A204.1 (cell line): ENCODE results near the gene MAD1L1.
"Not testable (repeated sequence)": the region's sequence is repeated elsewhere in the genome, so short reads cannot be mapped to it uniquely, and the experiment has no call there.

Experiments
- FAIRE-seq: peaks from 2 replicates; lab custom pipeline; 2012; peaks lifted over from hg19 to GRCh38; lab: Jason Lieb, UNC

The MAD1L1 gene

DNA sequence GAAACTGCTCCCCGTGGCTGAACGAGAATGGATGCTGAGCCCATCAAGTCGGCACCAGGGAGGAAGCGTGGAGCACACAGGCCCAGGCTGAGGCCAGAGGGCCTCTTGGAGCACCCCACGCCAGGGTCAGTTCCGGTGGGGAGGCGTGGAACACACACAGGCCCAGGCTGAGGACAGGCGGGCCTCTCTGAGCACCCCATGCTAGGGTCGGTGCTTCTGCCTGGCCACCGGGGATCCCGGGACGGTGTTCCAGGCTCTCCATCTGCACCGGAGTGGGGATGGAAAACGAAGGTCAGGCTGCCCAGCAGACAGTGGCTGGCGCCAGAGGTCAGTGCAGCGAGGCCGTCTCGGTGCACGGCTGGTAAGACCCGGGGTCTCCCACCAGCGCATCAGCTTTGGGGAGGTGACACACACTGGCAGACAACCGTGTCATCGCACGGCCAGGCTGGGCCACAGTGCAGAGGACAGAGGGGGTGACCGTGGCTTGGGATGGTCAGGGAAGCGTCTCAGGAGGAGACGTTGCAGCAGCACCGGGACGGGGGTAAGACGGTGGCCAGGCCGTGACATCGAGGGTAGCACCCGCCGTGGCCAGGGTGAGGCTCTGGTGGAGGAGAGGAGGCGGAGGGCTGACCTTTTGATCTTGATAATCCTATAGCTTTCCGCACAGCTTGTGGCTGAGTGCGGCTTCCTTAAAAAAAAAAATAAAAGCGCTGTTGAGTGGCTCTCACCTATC is 358.7 kb downstream of the MAD1L1 start:
- FAIRE-seq: no peak

DNA sequence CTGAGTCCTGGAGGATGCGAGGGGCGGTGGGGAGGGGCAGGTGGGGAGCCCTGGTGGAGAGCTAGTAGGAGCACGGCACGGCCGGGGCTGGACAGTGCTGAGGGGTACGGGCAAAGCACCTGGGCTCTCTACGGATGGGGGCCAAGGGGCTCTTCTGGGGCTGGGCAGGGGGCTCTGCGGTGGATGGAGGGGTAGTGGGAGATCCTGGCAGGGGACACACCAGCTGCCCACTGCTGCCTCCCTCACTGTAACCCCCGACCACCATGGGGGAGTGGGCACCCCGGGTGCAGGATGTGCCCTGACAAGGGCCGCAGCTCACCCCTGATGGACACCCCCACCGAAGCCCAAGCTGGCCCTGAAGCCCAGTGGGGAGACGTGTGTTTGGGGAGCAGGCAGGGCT is 359.3 kb downstream of the MAD1L1 start:
- FAIRE-seq: no peak

DNA sequence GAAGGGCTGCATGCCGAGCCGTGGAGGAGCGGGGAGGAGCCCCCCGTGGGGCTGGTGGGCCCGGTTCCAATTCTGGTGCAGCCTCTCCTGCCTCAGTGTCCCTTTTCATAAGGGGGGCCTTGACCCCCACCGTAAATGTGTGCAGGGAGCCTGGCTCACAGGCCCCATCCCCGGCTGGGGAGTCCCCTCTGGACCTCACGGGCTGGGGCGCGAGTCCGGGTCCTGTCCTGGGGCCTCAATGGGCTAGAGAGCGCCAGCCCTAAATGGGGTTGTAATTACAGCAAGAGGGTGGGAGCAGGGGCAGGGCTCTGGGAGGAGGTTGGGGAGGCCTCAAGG is 359.7 kb downstream of the MAD1L1 start:
- FAIRE-seq: no peak

DNA sequence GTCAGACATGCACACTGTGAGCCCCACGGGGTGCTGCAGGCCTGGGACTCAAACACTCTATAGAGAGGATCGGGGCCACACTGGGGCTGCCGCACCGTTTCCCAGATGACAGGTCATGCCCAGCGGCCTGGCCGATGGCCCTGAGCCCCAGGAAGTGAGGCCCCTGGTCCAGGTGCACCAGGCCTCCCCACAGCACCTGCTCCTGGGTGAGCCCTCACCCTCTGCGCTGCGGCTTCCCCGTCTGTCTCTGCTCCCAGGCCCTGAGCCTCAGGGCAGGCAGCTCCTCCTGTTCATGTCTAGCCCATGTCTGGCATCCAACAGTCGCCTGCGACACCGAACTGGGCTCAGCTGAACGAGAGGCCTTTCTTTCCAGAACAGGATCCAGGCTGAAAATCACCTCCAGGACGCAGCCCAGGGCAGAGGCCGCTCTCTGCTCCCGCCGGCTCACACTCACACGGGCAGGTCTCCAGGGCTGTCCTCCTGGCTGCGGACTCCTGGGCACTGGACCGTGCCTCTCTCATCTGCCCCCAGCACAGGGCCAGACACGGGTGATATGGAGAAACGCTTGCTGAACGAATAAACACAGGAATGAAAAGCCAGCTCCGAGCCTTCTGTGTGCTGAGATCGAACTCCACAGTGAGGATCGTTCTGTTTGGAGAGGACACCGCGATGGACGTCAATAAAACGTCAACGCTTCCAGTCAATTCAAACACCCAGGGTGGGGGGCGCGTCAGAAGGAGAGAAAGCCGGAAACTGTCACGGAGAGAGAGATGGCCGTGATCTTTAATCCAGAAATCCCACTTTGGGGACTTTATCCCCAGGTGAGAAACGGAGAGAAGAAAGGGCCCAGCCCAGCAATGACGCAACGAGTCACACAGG is 360.3 kb downstream of the MAD1L1 start:
- FAIRE-seq: no peak

DNA sequence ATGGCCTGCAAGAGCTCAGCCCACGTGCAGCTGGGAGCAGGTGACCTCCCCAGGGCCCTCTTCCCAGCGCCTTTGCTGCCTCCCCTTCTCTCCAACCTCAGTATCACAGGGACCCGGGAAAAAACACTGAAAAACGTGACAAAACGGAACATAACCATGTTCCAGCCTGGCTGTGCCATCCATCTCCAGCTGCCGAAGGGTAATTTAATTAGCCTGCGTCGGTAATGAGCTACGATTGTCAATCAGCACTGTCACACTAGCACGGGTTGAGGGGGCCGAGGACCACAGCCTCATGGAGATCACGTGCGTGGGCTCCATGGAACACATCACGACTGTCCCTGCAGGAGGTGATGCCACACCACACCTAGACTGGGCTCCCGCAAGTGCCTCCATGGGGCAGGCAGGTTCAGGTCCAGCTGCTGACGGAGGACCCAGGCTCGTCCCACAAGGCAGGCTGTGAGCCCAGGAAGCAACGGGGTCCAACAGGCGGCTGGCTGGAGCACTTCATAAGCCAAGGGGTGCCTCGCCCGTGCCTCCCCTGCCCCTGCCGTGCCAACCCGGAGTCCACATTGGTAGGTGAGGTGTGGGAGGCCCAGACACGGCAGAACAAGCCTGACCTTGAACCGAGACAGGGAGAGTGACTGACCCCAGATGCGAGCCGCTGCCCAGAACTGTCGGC is 363.2 kb downstream of the MAD1L1 start:
- no peak for FAIRE-seq

DNA sequence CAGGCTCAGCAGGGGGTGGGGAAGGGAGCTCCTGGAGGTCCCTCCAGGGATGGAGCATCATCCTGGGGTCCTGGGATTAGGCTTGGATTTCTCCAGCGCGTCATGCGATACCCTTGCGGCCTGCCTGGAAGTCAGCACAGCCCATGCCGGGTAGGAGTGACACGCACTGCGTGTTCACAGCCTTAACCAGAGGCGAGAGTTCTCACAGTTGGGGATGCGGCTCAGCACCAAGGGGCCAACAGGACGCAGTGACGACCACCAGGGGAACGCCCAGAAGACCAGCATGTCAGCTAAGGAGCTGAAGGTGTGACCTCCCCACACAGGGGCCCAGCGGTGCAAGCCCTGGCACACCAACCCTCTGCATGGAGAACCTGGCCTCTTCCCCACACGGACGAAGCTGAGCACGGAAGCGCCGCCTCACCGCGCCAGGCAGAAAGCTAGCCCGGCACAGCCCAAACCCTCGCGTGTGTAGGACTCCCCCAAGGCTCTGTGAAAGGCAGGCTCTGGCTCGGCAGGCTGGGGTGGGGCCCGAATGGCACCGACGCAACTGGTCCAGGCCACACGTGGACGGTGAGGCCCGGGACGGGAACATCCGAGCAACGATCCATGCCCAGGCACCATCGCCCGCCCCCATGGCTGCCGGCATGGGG is 364.1 kb downstream of the MAD1L1 start:
- FAIRE-seq: no peak

DNA sequence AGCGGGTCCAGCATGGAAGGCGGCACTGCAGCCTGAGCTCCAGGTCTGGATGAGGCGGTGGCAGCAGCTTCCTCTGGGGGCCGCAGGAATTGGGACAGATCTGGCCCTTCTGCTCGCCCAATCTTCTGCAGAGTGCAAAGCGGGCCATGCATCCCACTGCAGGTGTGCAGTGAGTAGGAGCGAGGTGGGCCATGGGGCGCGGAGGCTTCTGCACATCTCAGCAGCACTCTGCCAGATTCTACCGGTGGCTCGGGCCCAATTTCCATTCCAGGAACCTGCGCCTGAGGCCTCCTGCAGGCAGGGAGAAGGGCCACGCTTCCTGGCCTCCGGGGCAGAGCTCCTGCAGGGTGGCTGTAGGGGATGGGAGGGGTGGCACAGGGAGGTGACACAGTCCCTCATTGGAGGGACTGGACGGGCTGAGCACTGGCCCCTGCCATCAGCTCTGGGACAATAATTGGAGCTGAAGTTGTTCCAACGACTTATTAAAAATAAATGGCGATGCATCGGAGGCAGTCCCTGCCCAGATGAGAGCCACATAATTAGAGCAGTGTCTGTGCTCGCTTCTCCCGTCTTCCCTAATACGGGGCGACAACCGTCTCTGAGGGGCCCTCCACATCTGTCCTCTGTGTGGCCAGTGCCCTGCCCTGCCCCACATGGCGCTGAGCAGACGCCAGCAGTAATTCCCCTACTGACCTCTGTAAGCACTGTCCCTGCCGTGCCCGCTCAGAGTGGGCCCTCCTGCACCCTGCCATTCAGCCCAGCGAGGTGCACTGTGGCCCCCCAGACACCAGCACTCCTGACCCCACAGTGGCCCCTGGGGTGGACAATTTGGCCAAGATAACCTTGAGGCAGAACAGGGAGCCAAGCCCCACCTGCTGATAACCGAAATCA is 365.1 kb downstream of the MAD1L1 start:
- no peak for FAIRE-seq

DNA sequence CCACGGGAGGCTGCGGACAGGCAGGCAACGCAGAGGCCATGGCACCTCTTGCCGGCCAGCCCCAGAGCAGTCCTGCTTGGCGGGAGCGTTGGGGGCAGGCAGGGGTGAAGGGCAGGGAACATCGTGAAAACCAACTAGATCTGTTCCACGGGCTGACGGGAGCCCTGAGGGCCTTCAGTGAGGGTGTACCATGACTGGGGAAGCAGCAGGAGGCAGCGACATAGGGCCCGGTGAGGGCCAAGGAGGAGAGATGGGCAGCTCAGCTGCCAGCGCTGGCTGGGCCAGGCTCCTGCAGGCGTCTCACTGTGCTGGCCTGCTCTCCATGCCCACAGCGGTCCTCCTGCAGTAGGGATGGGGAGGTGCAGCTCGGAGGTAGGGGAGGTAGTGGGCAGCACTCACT is 366.1 kb downstream of the MAD1L1 start:
- no peak for FAIRE-seq

DNA sequence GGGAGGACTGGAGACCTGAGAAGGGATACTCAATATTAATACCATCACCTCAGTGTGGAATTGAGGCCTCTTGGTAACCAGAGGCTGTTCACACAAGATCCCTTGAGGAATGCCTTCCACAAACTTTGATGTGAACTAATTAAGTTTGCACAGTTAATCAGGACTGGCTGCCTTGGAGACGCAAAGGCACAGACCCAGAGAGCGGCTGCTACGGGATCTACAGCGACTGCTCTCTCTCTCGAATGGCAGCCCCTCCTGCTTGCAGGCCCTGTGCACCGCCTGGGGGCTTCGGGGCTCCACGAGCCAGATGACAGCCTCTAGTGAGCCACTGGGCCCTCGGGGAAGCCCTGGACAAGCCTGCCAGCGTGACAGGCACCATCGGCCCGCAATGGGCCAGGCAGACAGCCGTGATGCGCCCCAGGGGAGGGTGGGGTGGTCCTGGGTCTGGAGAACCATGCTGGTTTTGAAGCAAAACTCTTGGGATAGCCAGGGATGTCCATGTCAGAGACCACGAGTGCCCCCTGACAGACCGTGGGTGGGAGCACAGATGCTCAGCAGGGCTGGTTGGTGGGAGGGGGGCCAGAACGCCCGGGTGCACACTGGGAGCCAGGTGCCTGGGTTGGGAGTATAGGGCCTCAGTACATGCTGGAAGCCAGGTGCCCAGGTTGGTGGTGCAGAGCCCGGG is 367.0 kb downstream of the MAD1L1 start:
- no peak for FAIRE-seq

DNA sequence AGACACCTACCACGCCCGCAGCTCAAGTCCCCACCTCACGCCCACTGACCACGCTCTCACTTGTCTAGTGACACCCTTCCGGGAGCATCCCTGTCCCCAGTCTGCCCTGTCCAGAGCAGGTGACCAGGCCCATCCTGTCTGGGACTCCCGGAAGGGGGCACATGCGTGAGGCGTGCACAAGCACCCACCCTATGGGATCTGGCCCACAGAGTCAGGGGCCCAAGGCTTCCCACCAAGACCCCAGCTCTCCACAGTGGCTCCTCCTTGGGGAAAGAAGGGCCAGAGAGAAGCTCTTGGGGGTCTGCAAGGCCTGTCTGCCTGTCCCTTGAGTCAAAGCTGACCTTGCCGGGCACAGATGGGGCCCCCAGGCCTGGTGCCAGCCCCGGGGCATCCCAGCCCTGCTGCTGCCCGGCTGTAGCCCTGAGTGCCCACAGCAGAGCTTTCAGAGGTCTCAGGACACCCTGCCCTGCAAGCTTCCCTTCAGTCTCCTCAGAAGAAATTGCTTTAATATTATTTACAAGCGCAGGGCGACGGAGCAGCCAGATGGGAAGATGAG is 367.7 kb downstream of the MAD1L1 start:
- no peak for FAIRE-seq

DNA sequence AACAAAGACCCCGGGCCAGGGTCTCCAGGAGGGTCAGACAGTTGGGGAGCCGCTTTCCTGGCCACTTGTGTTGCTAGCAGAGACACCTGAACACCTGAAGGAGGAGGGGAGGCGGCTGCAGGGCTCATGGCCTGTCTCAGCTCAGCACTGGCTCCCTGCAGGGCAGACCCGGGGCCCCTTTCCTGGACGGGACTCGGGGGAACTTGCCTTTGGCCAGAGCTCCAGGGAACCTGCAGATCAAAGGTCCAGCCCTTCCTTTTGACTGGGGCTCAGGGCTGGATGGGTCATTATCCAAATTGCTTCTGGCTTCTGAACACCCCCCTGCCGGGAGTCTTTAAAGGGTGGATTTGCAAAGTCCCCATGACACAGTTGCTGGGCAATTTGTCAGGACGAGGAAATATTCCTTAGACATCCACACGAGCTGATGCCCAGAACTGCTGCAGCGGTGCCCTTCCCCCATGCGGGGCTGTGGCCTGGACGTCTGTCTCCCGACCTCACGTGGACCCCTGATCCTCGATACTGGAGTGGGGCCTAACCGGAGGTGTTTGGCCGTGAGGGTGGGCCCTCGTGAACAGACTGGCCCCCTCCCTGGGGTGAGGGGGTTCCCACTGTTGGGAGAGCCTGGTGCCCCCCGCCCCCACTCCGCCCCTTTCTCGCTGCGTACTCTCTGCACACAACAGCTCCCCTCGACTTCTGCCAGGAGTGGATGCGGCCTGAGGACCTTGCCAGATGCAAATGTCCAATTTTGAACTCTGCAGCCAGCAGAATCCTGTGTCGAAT is 368.4 kb downstream of the MAD1L1 start:
- FAIRE-seq: no peak

DNA sequence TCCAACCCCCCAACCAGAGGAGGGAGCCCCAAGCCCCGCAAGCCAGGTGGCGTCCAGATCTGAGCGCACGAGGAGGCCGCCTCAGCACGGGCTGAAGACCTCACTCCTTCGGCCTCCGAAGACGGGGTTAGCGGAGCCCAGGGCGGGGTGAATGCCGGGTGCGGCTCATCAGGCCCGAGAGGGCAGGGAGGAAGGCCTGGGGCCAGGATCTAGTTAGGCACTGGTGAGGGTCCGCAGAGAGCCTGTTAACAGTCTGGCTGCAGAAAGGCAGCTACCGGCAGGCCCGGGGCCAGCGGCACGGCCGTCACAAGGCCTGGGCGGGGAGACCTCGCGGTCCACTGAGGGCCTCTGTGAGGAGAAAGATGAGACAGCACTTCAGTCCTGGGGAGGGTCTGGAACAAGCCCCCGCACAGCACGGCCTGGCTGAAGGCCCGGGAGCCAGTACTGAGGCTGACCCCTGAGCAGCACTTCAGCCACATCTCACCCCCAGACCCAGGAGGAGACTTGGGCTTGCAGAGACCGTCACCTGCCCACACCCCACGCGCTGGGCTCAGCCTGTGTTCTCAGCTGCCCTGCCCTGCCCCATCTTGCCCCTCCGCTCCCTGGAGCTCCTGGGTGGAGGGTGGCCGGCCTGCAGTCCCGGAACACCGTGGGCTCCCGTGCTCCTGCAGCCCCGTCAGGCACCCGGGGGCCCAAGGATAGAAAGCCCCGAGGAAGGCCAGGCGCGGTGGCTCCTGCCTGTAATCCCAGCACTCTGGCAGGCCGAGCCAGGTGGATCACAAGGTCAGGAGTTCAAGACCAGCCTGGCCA is 369.4 kb downstream of the MAD1L1 start:
- no peak for FAIRE-seq

DNA sequence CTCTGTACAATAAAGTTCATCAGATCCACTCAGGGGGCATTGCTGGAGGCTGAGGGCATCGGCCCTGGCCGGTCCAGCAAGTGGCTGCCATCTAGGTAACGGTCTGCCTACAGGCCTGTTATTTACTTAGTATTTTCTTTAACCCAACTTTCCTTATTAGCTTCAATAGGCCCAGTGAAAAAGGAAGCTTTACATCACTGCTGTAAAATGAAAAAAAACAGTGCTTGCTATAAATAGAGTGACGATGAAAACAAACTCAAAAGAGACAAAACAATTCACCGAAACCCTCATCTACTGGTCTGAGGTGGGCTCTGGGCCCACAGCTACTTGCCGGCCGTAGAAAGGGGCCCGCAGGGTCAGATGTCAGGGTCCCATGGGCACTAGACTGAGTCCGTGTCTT is 370.2 kb downstream of the MAD1L1 start:
- no peak for FAIRE-seq

DNA sequence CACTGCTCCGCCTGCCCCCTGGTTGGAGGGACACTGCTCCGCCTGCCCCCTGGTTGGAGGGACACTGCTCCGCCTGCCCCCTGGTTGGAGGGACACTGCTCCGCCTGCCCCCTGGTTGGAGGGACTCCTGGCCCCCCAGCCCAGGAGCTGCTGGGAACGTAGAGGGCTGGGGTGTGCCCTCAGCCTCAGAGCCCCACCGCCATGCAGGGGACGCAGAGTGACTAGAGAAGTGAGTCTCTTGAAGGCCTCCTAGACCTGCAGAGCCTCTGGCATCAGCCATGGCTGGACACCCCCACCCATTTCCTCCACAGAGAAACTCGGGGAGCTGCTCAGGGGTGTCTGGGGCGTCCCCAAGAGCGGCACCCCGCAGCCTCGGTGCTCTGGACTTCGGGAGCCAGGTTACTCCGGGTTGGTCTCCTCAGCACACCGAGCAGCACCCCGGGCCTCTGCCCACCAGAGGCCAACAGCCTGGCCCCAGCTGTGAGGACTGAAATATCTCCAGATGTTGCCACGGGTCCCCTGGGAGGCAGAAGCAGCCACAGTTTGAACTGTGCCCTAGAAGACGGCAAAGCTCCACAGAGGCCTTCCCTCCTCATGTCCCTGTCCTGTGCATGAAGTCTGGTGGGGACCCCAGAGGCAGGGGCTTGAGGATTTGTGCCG is 370.8 kb downstream of the MAD1L1 start:
- no peak for FAIRE-seq

DNA sequence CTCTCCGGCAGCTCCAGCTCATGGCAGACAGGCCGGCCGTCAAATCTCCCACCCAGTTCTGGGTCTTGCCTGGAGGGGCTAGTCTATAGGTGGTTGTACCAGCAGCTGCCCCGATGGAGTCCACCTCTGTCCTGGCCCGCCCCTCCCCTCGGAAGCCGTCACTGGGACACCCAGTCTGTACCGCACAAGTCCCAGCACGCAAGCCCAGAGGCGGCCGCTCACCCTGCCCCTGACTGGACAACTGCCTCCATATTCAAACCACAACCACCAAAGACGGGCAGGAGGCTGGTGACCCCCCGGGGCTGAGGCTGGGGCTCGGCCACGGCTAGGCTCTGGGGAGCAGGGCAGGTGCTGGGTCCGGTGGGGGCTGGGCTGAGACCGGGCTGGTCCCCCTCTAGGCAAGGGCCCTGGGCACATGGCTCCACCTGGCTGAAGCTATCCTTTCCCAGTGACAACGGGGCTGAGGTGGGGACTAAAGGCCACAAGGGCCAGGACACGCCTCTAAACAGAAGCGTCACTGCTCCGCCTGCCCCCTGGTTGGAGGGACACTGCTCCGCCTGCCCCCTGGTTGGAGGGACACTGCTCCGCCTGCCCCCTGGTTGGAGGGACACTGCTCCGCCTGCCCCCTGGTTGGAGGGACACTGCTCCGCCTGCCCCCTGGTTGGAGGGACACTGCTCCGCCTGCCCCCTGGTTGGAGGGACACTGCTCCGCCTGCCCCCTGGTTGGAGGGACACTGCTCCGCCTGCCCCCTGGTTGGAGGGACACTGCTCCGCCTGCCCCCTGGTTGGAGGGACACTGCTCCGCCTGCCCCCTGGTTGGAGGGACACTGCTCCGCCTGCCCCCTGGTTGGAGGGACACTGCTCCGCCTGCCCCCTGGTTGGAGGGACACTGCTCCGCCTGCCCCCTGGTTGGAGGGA is 371.6 kb downstream of the MAD1L1 start:
- FAIRE-seq: not testable (repeated sequence)

DNA sequence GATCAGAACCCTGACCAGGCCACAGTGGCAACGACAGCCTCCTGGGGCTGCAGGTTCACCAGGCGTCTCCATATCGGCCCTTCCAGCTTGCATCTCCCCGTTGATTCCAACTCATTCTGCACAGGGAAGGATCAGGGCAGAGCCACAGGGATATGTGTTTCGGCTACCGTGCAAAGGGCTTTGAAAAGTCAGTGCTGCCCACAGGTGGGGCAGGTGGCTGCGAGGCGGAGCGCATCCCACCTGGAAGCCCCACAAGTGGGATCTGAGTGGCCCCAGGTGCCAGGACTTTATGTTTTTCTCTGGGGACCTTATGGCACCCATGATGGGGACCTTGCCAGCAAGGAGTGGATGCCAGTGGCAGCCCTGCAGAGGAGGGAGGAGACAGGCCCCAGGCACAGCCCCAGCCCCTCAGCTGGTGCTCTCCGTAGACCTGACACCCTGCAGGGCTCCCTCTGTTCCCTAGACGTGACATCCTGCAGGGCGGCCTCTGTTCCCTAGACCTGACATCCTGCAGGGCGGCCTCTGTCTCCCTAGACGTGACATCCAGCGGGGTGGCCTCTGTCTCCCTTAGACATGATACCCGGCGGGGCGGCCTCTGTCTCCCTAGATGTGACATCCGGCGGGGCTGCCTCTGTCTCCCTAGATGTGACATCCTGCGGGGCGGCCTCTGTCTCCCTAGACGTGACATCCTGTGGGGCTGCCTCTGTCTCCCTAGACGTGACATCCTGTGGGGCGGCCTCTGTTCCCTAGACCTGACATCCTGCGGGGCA is 373.3 kb downstream of the MAD1L1 start:
- no peak for FAIRE-seq
